Neuronal stem cell (in vitro differentiated cells): ENCODE results near the gene RSPH6A.

ENCODE experiments used
- DNase-seq: peaks from one replicate; pipeline ENCODE4 v3.0.0-alpha.2; 2013; ENCODE audit warnings: low spot score
- H2AFZ ChIP-seq: one replicate; pipeline ENCODE4 v1.6.1; 2013; ENCODE audit warnings: mild to moderate bottlenecking, low read length, inconsistent platforms
- H2AK5ac ChIP-seq: 2 replicates; pipeline ENCODE4 v1.6.1; 2013; ENCODE audit warnings: low read depth, mild to moderate bottlenecking, inconsistent platforms, low read length, moderate library complexity, mixed read lengths
- H2BK120ac ChIP-seq: 2 replicates; pipeline ENCODE4 v1.6.1; 2013; ENCODE audit warnings: low read depth, mild to moderate bottlenecking, inconsistent platforms, low read length, moderate library complexity, mixed read lengths
- H2BK12ac ChIP-seq: one replicate; pipeline ENCODE4 v1.6.1; 2013; ENCODE audit warnings: low read length, inconsistent platforms
- H2BK15ac ChIP-seq: 2 replicates; pipeline ENCODE4 v1.6.1; 2013; ENCODE audit warnings: mild to moderate bottlenecking, low read length, inconsistent platforms, mixed read lengths
- H2BK5ac ChIP-seq: one replicate; pipeline ENCODE4 v1.6.1; 2013; ENCODE audit warnings: inconsistent platforms, mild to moderate bottlenecking, low read length, moderate library complexity
- H3K14ac ChIP-seq: one replicate; pipeline ENCODE4 v1.6.1; 2013; ENCODE audit warnings: low read length, inconsistent platforms
- H3K18ac ChIP-seq: 2 replicates; pipeline ENCODE4 v1.6.1; 2013; ENCODE audit warnings: low read length, inconsistent platforms
- H3K23ac ChIP-seq: 2 replicates; pipeline ENCODE4 v1.6.1; 2013; ENCODE audit warnings: low read depth, mild to moderate bottlenecking, mixed read lengths, low read length, inconsistent platforms; ENCODE audit not compliant: poor library complexity
- H3K27ac ChIP-seq: replicated peaks from 3 replicates; pipeline ENCODE4 v1.5.1; 2013; ENCODE audit warnings: low read length, inconsistent platforms
- H3K27me3 ChIP-seq, 3 experiments: 2 replicates each; pipeline ENCODE4 v1.6.1; 2013; ENCODE audit warnings: low read length in 3 of 3, mild to moderate bottlenecking in 2 of 3, inconsistent platforms in 1 of 3, low read depth in 1 of 3, mixed read lengths in 1 of 3, moderate library complexity in 1 of 3; ENCODE audit not compliant: control insufficient read depth in 3 of 3, insufficient read depth in 3 of 3
- H3K36me3 ChIP-seq, 2 donors: replicated peaks in 1 of 2; 2 replicates each; pipeline ENCODE4 v1.6.1; 2013; ENCODE audit warnings: low read length in 2 of 2; ENCODE audit not compliant: control insufficient read depth in 2 of 2, insufficient read depth in 2 of 2
- H3K4ac ChIP-seq: 2 replicates; pipeline ENCODE4 v1.6.1; 2013; ENCODE audit warnings: inconsistent platforms, mild to moderate bottlenecking, low read length, moderate library complexity
- H3K4me1 ChIP-seq, 2 donors: 1 replicate in 1 of 2; 2 replicates in 1 of 2; pipeline ENCODE4 v1.6.1; 2013; ENCODE audit warnings: low read length in 2 of 2, low read depth in 1 of 2; ENCODE audit not compliant: control insufficient read depth in 2 of 2, insufficient read depth in 1 of 2
- H3K4me2 ChIP-seq: one replicate; pipeline ENCODE4 v1.6.1; 2013; ENCODE audit warnings: mild to moderate bottlenecking, low read length, inconsistent platforms; ENCODE audit not compliant: insufficient read depth, poor library complexity, severe bottlenecking
- H3K4me3 ChIP-seq, 2 donors: 2 replicates each; pipeline ENCODE4 v1.5.1; 2013; ENCODE audit warnings: low read length in 2 of 2, mild to moderate bottlenecking in 2 of 2, inconsistent platforms in 1 of 2, moderate library complexity in 1 of 2
- H3K79me1 ChIP-seq: one replicate; pipeline ENCODE4 v1.6.1; 2013; ENCODE audit warnings: low read depth, mild to moderate bottlenecking, inconsistent platforms, low read length, moderate library complexity
- H3K9ac ChIP-seq: one replicate; pipeline ENCODE4 v1.6.1; 2013; ENCODE audit warnings: mild to moderate bottlenecking, low read depth, low read length, inconsistent platforms; ENCODE audit not compliant: poor library complexity
- H3K9me3 ChIP-seq, 2 donors: replicated peaks in 1 of 2; 2 replicates each; pipeline versions ENCODE3 to v1.6.1; 2013; ENCODE audit warnings: low read length in 2 of 2, mild to moderate bottlenecking in 2 of 2, inconsistent platforms in 1 of 2, low read depth in 1 of 2, mixed read lengths in 1 of 2, moderate library complexity in 1 of 2; ENCODE audit not compliant: control insufficient read depth in 2 of 2, insufficient read depth in 1 of 2
- H4K8ac ChIP-seq: one replicate; pipeline ENCODE4 v1.6.1; 2013; ENCODE audit warnings: low read depth, mild to moderate bottlenecking, inconsistent platforms, low read length, moderate library complexity
- H4K91ac ChIP-seq: one replicate; pipeline ENCODE4 v1.6.1; 2013; ENCODE audit warnings: low read length, low read depth, mild to moderate bottlenecking, inconsistent platforms; ENCODE audit not compliant: poor library complexity
- WGBS, 2 donors: extraction: QIAGEN DNeasy Blood & Tissue Kit; methylation state at CpG; one replicate each; pipeline ENCODE4 v1.1.7; 2013; ENCODE audit warnings: missing lambda C conversion rate in 2 of 2, mixed read lengths in 1 of 2; ENCODE audit not compliant: insufficient read length in 2 of 2, insufficient replicate concordance in 1 of 2; ENCODE audit errors: extremely low coverage in 2 of 2; 5-methylcytosine and 5-hydroxymethylcytosine counted together

RSPH6A gene

DNA sequence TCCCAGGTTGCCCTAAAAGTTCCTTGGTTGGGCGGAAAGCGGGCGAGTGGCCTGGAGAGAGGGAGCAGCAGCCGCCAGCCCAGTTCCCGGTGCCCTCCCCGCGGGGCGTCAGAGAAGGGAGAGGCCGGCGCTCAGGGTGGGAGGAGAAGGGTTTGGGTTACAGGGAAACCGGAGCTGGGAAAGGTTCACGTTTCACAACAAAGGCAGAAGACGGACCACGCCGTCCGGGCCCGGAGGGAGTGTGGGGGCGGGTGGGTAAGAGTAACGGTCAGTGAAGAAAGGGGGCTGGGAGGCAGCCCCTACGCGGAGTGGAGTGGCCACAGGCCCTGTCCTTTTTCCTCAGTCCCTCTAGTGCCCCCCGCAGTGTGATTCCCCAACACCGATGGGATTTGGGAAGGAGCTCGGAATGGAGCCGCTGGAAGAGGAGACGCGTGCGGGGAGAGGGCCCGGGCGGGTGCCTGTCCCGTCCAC is 47.7 kb downstream of the RSPH6A start:
- no peak overlapping the region for H3K14ac ChIP-seq
- no peak overlapping the region for H3K4ac ChIP-seq
- peak overlapping the region; percentile 100 for H3K27ac ChIP-seq
- H2BK5ac ChIP-seq, result peak overlapping the region; percentile 99
- H2AFZ ChIP-seq, result peak overlapping the region; percentile 84
- H4K91ac ChIP-seq, result no peak overlapping the region
- H3K9me3 ChIP-seq, result no peaks in the 10 kb centered on the region
- H3K4me1 ChIP-seq, result peaks cover 29 to 30% of the 10 kb centered on the region in 2 donors
- H3K4me2 ChIP-seq, result peak overlapping the region; percentile 97
- peaks cover 21% of the 10 kb centered on the region for H3K79me1 ChIP-seq
- H3K27me3 ChIP-seq, result no peaks in the 10 kb centered on the region
- H2BK120ac ChIP-seq, result peak overlapping the region; percentile 73
- H2BK12ac ChIP-seq, result no peak overlapping the region
- DNase-seq, result peak; percentile 72
- no CpG with 5 or more reads among the region's 31 CpGs for WGBS, 2 donors
- peak overlapping the region; percentile 100 for H3K9ac ChIP-seq
- H3K36me3 ChIP-seq, result peaks cover 4 to 30% of the 10 kb centered on the region in 2 donors
- H3K23ac ChIP-seq, result peak overlapping the region; percentile 100
- peak overlapping the region; percentile 100 for H3K18ac ChIP-seq
- H4K8ac ChIP-seq, result no peak overlapping the region
- peak overlapping the region; percentile 91 to 97 for H3K4me3 ChIP-seq
- peak overlapping the region; percentile 14 for H2BK15ac ChIP-seq
- H2AK5ac ChIP-seq, result peak overlapping the region; percentile 100

DNA sequence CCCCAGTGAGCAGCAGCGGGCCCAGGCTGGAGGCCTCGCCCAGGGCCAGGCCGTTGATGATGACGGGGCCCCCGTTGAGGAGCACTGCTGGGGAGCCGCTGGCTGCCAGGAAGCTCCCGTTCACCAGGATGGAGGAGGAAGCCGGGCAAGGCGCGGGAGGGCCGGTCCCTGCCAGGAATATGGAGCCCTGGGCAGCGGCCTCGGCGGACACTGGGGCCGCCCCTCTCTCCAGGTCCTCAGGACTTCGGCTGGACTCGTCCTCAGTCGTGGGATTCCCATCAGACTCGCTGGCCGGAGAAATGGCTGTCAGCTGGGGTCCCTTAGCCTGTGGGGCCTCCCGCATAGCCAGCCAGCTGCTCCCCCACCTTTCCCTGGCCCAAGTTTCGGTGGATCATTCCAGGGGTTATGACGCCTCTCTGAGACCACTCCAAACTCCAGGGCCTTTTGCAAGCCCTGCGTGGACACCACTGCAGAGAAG is 48.2 kb downstream of the RSPH6A start:
- Histone ChIP-seq H3K9ac (peak overlapping the region; percentile 90), H3K4me1 (peaks cover 29 to 30% of the 10 kb centered on the region in 2 donors), H2BK12ac (peak overlapping the region; percentile 84), H3K4me3 (peak overlapping the region; percentile 91 to 97), H4K91ac (no peak overlapping the region), H3K14ac (peak overlapping the region; percentile 94), H3K36me3 (peaks cover 3 to 25% of the 10 kb centered on the region in 2 donors), H3K9me3 (no peaks in the 10 kb centered on the region), H3K79me1 (peaks cover 21% of the 10 kb centered on the region), H3K23ac (peak overlapping the region; percentile 100), H3K27ac (peak overlapping the region; percentile 78), H2AK5ac (peak overlapping the region; percentile 82), H2BK15ac (peak overlapping the region; percentile 14), H3K4ac (peak overlapping the region; percentile 97), H2AFZ (peak overlapping the region; percentile 40), H2BK120ac (no peak overlapping the region), H3K18ac (peak overlapping the region; percentile 97), H3K4me2 (peak overlapping the region; percentile 97), H4K8ac (peak overlapping the region; percentile 65), H2BK5ac (peak overlapping the region; percentile 71), H3K27me3 (no peaks in the 10 kb centered on the region)
- no CpG with 5 or more reads among the region's 24 CpGs for WGBS, 2 donors
- no peak for DNase-seq

DNA sequence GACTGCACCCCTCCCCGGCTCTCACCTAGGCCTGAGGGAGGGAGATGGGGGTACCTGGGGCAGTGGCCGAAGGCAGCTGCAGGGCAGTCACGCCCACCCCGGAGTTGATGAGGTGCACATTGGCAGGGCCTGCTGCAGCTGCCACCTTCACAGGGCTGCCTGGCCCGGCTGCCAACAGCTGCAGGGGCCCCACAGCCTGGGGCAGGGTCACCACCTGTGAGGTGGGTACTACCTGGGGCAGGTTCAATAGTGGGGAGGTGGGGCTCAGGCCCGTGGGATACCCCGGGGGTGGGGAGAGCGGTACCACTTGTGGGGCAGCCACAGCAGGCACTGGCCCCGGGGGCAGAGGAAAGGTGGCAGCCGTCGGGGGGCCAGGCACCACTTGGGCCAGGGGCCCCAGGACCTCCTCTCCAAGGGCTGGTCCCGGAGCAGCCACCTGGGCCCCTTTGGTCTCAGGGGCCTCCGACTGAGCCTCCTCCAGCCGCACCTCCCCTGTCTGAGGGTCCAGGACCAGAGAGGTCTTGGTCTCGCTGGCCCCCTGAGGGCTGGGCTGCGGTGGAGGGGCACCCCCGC is 48.7 kb downstream of the RSPH6A start:
- H2BK5ac ChIP-seq, result no peak overlapping the region
- H3K4me1 ChIP-seq, result peaks cover 29 to 30% of the 10 kb centered on the region in 2 donors
- peak overlapping the region; percentile 42 to 97 for H3K4me3 ChIP-seq
- peaks cover 0 to 20% of the 10 kb centered on the region in 2 donors for H3K36me3 ChIP-seq
- peak overlapping the region; percentile 84 for H2BK12ac ChIP-seq
- peak overlapping the region; percentile 97 for H3K18ac ChIP-seq
- H2BK15ac ChIP-seq, result peak overlapping the region; percentile 14
- H3K23ac ChIP-seq, result peak overlapping the region; percentile 100
- no peaks in the 10 kb centered on the region for H3K27me3 ChIP-seq
- peak overlapping the region; percentile 97 for H3K4me2 ChIP-seq
- no CpG with 5 or more reads among the region's 17 CpGs for WGBS, 2 donors
- H3K27ac ChIP-seq, result no peak overlapping the region
- H3K9me3 ChIP-seq, result no peaks in the 10 kb centered on the region
- peak overlapping the region; percentile 65 for H4K8ac ChIP-seq
- no peak overlapping the region for H4K91ac ChIP-seq
- H3K9ac ChIP-seq, result peak overlapping the region; percentile 90
- H3K4ac ChIP-seq, result peak overlapping the region; percentile 97
- peak overlapping the region; percentile 82 for H2AK5ac ChIP-seq
- no peak overlapping the region for H2BK120ac ChIP-seq
- DNase-seq, result no peak
- no peak overlapping the region for H2AFZ ChIP-seq
- H3K79me1 ChIP-seq, result peaks cover 21% of the 10 kb centered on the region
- H3K14ac ChIP-seq, result peak overlapping the region; percentile 94

DNA sequence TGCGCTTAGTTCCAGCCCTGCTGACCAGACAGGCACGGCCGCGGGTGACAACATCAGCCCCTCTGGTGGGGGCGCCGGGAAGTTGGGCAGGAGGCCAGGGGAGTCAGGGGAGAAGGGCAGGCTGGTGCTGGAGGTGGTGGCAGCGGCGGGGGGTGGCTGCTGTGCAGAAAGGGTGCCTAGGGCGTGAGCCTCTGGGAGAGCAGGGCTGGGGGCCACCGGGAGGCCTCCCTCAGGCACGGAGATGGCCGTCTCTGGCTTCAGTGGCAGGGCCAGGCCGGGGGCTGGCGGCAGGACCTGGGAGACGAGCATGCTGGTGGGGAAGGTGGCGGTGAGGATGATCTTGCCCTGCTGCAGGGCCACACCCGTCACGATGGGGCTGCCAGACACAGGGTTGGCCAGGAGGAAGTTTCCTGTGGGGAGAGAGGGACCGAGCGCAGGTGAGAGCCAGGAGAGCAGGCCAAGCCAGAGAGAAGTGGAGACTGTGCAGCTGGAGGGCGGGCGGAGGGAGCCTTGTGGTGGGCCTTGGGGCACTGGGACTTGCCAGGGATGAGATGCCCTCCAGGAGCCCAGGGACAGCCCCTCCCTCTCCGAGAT is 49.3 kb downstream of the RSPH6A start:
- peaks cover 24 to 30% of the 10 kb centered on the region in 2 donors for H3K4me1 ChIP-seq
- H3K27ac ChIP-seq, result no peak overlapping the region
- peak overlapping the region; percentile 71 for H2BK5ac ChIP-seq
- H3K9me3 ChIP-seq, result no peaks in the 10 kb centered on the region
- H3K79me1 ChIP-seq, result peaks cover 21% of the 10 kb centered on the region
- H3K4ac ChIP-seq, result no peak overlapping the region
- whole genome bisulfite sequencing, 2 donors, result no CpG with 5 or more reads among the region's 23 CpGs
- no peak overlapping the region for H2BK120ac ChIP-seq
- H2AFZ ChIP-seq, result no peak overlapping the region
- H2BK12ac ChIP-seq, result peak overlapping the region; percentile 41
- H2AK5ac ChIP-seq, result peak overlapping the region; percentile 82
- no peaks in the 10 kb centered on the region for H3K27me3 ChIP-seq
- no peak overlapping the region for H4K8ac ChIP-seq
- peak overlapping the region; percentile 100 for H3K23ac ChIP-seq
- peaks cover 0 to 14% of the 10 kb centered on the region in 2 donors for H3K36me3 ChIP-seq
- no peak overlapping the region for H3K4me3 ChIP-seq
- no peak overlapping the region for H3K4me2 ChIP-seq
- peak overlapping the region; percentile 52 for H3K18ac ChIP-seq
- peak overlapping the region; percentile 14 for H2BK15ac ChIP-seq
- H3K14ac ChIP-seq, result peak overlapping the region; percentile 1
- H3K9ac ChIP-seq, result peak overlapping the region; percentile 81
- peak overlapping the region; percentile 72 for H4K91ac ChIP-seq
- DNase-seq, result no peak
